NCI-H2196 treated with DMSO at 0.1 percent for 48 hours (cell line): ENCODE measurements around the gene CSRP2.

Experiments
- DNase-seq: peaks from one replicate; lab custom pipeline; 2025; ENCODE audit not compliant: unreplicated experiment; lab: John Stamatoyannopoulos, UW

Gene CSRP2

DNA sequence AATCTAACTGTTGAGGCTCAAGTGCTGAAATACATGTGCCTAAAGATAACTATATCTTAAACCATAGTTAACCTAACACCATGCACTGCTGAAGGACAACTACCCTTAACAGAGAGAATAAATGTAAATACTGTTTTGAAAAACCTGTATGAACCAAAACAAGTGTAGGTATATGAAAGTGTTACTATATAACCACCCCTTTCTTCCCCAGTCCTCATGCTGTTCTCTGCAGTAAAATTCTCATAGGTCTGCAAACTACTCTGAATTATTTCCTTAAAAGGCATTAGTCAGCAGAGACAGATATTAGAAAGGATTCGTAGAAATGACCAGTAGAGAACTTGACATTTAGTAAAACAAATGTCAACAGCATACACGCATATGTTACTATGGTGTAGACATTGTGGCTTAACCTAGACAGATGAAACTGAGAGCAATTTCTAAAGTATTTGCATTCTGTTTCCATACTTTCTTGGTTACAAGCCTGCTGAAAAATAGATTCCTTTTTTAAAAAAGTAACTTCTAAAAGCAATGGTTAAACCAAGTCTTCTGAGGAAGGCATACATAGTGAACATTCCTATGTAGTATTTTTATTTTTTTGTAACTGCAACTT is 13.9 kb downstream of the CSRP2 start:
- no peak for DNase-seq

DNA sequence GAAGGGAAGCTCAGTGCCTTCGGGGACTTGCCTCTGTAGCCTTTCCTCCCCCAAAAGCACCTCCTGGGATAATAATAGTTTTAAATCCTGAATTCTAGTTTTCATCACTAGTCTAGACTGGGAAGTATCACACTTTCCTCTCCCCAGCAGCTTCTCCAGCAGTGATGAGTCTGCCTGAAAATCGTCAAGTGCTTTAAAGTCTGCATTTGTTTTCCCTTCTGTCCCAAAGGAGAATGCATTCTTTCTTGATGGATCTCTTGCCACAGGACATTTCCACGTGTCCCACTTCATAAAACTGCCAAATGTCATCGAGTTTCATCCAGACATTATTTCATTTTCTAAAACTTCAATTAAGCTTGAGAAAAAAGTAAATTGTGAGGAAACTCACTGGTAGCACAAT is 15.0 kb downstream of the CSRP2 start:
- DNase-seq = no peak

DNA sequence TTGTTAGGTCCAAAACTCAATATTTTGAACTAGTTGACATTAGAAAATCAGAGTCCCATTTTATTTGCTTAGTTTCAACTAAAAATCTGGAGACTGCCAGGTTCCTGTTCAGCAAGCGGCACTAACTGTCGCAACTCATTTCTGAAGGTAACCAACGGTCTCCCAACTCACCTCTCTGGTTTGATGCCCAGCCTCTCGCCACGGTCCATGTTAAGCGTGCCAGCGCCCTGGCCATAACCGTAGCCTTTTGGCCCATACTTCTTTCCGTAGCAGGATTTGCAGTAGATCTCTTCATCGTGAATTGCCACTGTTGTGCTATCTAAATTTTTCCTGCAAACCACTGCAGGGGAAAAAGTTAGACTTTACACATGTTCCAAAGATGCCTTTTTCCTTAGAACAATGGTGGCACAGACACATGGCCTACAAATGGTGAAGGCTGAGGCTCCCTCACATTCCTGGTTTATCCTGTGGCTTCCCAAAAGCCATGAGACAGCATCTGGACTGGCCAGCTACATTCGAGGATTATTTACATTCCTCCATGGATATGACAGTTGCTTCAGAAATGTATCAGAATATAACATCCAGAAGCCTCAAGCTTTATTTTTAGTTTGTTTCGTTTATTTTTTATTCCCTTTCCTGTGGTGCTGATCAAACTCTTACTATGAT is 15.7 kb downstream of the CSRP2 start:
- DNase-seq = no peak

DNA sequence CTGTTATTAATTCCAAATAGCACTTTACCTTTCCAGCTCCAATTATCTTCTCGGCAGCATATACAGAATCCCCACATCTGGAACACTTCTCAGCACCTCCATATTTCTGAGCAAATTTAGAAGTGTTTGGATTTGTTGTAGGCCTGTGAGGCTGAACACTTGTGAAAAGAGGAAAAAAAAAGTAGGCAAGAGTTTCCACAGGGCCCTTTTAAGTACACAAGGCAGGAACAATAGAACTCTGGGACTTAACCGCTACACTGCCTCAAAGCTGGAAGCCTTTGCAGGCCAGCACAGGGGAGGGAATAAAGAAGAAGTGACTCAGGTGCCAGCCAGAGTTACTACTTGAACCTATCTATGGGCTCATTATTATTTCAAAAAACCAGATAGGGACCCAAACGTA is 18.6 kb downstream of the CSRP2 start:
- DNase-seq = no peak

DNA sequence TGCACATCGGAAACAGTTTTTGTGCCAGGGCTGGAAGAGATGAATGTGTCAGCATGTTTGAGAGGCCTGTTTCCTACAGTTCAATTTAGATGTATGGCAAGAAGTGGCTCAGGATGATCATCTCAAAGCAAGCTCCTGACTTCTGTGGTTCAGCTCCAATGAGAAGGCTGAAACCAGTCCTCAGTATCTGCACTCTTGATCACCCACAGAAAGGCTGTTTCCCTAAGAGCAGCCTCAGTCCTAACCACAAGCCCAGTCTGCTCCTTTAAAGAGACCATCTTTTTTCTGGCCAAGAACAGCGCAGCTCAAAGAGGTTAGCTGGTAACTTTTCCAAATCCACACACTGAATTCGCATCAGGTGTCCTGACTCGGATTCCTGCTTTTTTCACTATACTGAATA is 19.2 kb downstream of the CSRP2 start:
- no peak for DNase-seq

DNA sequence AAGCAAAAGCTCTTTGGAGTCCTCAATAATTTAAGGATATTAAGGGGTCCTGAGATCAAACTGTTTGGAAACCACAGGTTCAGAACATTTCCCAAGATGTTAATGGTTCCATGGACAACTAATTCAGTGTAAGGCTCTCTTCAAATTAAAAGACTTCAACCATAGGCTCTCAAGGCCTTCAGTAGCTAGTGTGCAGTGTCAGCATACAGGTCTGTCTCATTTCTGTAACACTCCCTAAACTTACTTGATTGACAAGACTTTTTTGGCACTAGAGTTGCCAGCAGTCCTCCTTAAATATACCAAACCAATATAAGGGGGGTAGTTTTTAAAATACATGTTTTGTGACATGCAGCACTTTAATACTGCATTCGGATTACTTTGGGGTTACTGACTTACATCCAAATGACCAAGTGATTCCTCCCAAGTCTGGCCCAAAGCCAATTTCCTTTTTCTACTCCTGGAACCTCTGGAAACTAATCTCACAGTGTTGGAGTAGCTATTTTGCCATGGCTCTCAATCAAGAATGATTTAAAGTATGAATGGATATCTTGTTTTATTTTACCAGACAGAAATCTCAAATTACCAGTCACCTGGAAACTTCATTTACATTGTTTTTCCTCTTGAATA is 22.7 kb downstream of the CSRP2 start:
- DNase-seq = no peak

DNA sequence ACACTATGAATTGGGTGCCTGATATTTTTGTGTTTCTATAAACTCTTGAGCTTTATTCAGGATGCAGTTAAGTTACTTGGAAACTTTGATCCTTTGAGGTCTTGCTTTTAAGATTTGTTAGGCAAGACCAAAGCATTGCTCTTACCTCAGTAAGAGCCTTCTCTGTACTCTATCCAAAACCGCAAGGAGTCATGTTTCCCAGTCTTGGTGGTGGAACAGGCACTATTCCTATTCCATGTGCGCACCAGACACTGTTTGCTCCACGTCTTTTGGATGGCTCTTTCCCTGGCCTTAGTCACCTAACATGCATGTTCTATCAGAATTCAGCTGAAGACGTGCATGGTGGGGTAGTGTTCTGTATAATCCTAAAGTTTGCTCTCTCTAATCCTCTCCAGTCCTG is 23.5 kb downstream of the CSRP2 start:
- DNase-seq = no peak

DNA sequence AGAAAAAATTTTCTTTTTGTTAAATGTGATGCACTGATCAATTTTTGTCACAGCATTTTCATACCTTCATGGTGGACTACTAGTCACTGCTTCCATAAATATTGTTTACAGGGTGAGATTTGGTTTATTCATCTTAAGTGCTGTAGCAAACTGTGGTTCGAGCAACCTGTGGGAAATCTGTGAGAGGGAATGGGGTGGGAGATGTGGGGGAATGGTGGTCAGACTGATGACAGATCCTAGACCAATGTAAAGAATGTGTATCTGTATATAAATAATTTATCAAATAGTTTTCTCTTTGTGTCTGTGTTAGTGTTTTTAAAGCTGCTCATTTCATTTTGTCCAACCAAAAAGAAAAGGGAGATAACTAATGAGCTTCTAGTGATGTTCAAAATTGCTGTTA is 26.7 kb downstream of the CSRP2 start:
- DNase-seq = no peak

DNA sequence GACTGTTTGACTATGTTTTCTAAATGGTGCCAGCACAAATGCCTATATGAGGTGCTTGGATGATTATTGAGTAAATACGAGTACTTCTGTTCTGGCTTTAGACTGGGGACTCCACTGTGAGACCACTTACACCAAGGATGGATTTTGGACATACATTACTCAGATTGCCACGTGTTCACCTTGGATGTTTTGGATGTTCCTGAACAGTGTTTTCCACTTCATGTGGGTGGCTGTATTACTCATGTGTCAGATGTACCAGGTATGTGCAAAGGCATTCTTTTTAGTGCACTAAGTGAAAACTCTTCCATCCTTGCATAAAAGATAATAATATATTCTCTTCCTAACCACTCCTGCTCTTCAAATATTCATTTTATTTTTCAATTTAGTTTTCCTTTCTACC is 30.7 kb downstream of the CSRP2 start:
- DNase-seq = no peak

DNA sequence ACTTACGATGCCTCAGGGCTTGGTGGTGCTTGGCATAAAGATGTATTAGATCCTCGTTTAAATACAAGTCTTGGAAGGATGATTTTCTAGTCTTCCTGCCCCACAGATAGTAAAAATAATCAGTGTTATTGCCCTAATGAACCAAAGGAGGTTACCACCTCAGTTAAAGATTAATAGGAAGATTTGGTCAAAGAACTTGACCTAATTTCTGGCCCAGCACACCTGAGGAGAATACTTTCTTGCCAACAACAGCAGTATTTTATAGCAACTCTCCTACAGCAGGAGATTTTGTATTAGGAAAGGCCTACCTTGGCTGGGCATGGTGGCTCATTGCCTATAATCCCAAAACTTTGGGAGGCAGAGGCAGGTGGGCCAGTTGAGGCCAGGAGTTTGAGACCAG is 31.6 kb downstream of the CSRP2 start:
- no peak for DNase-seq

DNA sequence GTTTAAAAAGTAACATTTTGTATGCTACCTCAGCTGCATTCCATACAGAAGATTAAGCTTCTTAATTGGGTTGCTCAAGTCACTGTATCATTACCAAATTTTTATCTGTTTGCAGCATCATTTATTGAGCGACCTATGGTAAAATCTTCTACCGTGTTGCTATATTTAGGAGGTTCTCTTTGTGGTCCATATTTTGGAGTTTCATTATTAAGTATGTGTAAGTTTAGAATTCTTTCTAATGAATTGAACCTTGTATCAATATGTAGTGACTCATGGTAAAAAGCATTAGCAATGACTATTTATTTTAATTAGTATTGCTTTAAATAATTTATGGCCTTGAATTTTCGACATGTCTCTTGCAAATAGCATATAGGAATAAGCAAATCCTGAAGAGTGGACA is 42.2 kb downstream of the CSRP2 start:
- no peak for DNase-seq

DNA sequence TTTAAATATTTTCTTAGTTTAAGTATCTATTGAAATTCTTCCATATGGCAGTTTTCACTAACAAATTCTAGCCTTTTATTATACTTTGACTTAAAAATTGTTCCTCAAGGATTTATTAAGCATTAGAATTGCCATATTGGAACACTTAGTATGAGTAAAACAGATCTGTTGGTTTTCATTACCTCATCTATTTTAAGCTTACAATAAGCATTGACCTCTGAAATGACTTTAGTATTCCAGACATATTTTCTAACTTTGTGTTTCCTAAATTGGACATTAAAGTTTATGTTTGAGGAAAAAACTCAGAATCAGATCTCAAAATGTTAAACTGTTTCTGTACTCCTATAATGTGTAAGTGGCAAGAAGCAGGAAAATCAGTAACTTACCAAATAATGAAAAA is 48.4 kb downstream of the CSRP2 start:
- no peak for DNase-seq

DNA sequence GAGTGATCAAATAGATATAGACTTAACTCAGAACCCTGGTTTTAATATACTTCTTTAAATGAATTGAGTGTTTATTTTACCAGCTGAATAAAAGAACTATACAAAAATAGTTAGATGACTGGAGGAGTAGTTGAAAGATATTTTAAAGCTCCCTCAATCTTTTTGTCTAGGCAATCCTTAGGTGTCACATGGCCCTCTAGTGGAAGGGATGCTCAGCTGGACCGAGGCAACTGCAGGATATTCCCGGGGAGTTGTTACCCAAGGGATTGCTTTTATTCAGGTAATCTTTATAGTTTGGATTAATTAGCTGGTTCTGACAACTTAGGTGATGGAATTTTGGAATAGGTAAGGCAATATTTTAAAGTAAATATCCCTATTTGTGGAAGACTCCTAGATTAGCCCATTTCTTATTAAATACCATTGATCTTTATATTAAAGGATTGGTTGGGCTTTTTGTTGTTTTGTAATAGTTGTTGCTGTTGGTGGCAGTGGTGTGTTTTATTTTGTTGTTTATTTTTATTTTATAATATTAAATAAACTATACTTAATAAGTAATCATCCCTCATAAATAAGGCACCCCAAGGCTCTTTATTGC is 57.8 kb downstream of the CSRP2 start:
- no peak for DNase-seq

DNA sequence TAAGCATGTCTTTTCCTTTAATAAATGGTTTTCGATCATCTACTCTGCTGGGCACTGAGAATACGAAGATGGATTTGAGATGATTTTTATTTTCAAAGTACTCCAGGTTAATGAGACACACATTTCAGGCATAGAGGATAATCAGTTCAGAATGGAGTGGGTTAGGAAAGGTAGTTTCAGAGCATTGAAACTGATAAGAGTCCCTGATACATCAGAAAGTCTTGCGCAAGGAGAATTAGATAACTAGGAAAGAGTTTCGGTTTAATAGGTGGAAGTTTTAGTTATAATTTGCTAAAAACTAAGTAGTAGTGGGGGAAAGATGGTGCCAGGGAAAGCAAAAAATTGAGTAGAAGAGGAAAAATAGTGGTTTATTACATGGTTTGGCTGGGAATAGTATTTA is 64.8 kb downstream of the CSRP2 start:
- DNase-seq = no peak

DNA sequence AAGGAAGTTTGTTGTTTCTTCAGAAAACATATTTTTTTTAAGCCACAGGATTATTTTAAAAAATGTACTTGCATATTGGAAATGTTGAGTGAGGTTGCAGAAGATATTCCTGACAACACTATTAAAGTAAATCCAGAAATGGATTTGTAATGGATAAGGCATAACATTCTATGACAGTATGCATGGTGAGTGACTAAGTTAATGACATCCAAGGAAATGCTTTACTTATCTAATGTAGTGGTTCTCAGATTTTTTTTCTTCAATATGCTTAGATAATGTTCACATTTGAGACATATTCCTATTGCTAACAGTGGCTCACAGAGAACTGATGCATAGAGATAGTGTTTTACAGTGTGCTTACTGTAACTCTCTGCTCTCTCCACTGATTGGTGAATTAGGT is 65.6 kb downstream of the CSRP2 start:
- DNase-seq = no peak

DNA sequence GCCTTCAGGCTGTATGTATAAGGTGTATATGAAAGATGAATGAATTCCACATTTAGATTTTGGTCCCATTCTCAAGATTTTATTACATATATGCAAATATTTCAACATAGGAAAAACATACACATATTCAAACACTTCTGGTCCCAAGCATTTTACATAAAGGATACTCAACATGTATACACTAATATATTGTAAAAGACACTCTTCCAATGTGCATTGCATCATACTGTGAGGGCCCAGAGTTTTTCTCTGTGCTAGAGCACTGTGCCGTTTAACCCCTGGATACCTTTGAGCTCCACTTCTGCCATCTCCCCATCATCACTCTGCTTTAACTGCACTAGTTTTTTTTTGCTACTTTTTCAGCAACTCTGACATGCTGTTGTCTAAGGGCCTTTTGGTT is 66.8 kb downstream of the CSRP2 start:
- DNase-seq = no peak

DNA sequence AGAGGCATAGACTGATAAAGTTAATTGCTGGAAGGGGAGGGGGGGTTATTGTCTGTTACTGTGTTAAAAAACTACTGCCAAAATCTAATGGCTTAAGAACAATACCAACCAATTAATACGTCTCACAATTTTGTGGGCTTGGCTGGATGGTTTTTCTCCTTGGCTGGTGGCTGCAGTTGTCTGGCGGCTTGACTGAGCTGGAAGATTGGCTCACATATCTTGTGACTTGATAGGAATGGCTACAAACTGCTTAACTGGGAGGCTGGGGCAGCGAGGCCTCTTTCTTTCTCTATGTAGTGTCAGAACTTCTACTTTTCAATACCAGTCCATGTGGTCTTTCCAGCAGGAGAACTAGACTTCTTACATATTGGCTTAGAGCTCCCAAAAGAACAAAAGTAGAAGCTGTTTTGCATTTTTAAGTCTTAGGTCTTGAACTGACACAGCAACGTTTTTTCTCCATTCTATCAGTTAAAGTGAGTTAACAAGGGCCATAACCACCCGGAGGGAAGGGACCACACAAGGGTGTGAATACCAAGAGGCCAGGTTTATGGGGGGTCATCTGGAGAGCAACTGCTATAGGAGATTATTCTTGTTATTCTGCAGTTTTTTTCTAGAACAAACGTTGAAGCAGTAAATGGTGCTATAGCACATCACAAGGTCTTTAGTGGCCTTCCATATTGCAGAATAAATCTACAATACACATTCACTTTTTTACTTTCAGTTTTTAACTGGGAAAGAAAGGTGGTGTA is 68.0 kb downstream of the CSRP2 start:
- no peak for DNase-seq
